RCC 7860 (cell line): Measurements from ENCODE around the gene TRIM63.

Experiments used
- DNase-seq: peaks from one replicate; pipeline ENCODE4 v3.0.0-alpha.2; 2015; ENCODE audit warnings: low spot score
- FAIRE-seq: peaks from 2 replicates; lab custom pipeline; 2012; peaks lifted over from hg19 to GRCh38; lab: Jason Lieb, UNC

TRIM63 gene

DNA sequence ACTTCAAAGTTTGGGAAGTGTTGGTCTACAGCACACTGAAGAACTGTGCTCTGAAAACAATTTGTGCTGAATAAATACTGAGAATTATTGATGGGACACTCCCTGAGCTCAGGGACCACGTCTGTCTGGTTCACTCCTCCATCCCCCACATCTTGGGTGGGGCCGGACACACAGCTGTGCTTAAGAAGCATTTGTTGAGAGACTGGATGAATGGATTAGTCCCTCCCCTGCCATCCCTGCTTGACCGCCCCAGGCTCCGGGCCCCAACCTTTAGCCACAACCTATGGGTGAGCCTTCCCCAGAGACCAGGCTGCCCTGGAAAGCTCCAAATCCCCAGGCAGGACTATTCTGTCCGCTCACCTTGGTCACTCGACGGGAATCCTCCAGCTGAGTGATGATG is 7.5 kb downstream of the TRIM63 start:
- DNase-seq: no peak
- no peak for FAIRE-seq

DNA sequence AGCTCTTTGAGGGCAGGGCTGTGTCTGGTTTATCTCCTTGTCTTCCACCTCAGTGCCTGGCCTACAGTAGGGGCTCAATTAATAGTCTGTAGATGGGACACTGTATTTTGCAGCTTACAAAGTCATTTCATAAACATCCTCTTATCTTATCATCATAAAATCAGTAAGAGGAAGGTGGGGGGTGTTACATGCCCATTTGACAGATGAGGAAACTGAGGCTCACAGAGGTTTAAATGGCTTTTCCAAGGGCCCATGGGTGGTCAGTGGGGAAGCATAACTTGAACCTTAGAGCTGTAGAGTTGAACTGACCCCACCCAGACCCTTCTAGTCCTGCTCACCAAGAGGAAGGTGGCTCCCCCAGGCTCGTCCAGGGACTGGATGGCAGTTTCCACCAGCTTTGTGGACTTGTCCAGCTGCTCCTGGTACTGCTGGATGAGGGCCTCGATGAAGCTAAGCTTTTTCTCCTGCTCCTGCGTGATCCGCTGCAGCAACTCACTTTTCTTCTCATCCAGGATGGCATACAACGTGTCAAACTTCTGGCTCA is 9.3 kb downstream of the TRIM63 start:
- DNase-seq (no peak), FAIRE-seq (no peak)

DNA sequence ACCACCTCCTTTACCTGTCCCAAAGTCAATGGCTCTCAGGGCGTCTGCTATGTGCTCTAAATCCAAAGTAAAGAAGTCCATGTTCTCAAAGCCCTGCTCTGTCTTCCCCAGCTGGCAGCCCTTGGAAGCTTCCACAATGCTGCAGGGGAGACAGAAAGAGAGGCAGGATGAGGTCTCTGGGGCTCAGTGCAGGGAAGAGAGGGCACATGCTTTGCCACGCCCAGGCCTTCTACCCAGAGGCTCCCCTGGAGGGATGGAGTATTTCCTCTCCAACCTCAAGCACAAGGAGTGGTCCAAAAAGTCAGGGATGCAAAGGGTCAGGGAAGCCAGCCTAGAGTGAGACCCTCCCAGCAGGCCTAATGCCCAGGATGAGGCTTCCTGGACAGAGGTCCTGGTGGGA is 10.2 kb downstream of the TRIM63 start:
- DNase-seq: no peak
- FAIRE-seq: no peak

DNA sequence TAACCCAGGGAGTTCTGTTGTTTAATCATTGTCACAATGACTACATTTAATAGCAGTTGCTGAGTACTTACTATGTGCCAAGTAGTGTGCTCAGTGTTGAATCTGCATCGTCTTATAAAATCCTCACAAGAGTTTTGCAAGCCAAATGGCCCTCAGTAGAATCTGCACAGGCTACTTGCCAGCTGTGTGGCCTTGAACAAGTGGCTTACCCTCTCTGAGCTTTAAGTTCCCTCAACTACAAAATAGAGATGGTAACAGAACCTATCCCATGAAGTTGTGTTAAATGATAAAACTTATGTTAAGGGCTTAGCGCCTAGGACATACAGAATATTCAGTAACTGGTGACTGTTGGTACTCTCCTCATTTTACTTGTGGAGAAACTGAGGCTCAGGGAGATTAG is 12.4 kb downstream of the TRIM63 start:
- no peak for DNase-seq
- FAIRE-seq: no peak

DNA sequence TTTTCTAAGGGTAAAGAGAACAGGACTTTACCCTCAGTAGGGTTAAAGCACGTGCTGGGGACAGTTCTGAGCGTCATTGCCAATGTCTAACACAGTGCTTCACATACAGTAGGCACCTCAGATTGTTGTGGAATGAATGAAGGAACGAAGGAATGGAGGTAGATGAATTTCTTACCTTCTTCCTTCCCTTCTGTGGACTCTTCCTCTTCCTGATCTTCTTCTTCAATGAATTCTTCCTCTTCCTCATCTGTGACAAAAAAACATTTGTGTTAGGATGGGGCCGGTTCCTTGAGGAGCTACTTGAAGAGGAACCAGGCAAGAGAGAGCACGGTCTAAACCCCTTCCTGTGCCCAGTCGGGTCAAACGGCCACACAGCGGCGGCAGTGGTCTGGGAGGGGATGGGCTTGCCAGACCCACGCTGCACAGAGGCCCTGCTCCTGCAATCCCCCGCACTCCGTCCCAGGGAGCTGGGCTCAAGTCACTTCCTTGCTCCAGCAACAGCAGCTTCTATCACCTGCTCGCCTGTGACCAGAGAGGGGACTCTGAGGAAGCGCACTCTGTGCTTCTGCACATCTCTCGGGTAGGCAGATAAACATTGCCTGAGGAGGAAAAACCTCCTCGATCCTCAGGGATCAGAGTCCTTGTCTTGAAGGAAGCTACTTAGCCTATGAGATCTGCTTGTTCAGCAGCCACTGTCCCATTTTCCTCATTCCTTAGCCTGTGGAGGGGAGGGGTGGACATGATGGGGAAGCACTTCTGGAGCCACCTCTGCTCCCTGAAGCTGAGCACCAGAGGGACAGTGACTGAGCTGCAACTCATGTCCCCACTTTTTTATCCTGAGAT is 13.5 kb downstream of the TRIM63 start:
- DNase-seq (no peak), FAIRE-seq (no peak)

DNA sequence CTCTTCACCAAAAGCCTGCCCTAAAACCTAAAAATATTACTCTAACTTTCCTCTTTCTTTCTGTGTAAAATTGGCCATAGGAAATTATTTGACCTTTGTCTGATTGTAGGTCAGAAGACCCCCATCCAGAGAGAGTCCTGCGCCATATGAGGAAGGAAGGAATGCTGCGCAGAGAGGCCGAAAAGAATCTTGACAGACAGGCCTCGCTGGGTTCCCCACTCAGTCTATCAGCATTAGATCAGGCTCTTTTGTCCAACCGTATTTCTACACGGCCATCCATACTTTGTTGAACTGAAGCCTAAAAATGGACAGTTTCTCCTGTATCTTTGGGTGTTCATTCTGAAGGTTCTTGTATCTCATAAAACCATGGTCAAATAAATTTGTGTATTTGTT is 17.2 kb downstream of the TRIM63 start:
- FAIRE-seq (no peak), DNase-seq (no peak)

DNA sequence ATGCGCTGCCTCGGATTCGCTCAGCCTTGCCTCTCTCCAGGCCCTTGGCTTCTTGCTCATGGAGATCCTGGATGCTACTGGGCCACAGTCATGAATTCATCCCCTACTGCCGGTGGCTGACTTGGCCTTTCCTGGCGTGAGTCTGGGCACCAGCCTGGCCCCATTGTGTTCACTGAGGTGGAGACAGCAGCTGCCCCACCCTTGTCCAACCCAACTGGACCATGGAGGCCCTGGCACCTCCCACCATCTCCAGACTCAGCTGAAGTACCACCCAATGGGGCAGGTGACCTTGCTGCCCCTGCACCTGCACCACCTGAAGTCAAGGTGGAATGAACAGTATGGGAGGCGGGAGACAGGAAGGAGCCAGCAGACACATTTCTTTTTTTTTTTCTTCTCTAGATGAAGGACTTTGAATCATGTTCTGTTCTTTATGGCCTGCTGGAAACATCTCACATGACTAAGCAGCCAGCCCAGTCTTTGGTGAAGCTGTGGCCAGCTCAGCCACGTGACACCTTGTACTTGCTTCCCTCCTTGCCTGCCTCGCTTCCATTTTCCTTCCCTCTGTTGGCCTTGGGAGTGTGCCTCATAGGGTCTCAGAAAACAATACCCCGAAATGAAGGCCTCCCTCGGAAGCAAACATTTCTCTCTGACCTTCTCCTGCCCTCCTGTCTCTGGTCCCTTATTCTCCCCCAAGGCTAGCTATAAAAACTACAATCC is 17.7 kb downstream of the TRIM63 start:
- DNase-seq: peak; percentile 7
- FAIRE-seq: no peak

DNA sequence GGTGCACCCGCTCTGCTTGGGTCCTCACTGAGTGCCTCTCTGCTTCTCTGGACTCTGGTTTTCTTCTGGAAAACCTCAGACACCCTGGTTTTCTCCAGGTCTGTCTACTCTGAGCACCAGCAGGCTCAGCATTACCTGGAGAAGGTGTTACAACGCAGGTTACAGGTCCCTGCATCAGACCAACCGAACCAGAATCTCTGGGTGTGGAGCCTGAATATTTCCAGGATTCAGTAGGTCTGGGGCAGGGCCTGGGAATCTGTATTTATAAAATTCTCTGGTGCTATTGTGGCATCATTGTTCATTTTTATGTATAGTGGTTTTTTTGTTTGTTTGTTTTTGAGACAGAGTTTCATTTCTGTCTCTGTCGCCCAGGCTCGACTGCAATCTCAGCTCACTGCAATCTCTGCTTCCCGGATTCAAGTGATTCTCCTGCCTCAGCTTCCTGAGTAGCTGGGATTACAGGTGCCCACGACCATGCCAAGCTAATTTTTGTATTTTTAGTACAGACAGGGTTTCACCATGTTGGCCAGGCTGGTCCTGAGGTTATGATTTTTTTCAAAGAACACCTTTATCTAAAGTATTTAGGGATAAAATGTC is 20.1 kb downstream of the TRIM63 start:
- FAIRE-seq: no peak
- no peak for DNase-seq

DNA sequence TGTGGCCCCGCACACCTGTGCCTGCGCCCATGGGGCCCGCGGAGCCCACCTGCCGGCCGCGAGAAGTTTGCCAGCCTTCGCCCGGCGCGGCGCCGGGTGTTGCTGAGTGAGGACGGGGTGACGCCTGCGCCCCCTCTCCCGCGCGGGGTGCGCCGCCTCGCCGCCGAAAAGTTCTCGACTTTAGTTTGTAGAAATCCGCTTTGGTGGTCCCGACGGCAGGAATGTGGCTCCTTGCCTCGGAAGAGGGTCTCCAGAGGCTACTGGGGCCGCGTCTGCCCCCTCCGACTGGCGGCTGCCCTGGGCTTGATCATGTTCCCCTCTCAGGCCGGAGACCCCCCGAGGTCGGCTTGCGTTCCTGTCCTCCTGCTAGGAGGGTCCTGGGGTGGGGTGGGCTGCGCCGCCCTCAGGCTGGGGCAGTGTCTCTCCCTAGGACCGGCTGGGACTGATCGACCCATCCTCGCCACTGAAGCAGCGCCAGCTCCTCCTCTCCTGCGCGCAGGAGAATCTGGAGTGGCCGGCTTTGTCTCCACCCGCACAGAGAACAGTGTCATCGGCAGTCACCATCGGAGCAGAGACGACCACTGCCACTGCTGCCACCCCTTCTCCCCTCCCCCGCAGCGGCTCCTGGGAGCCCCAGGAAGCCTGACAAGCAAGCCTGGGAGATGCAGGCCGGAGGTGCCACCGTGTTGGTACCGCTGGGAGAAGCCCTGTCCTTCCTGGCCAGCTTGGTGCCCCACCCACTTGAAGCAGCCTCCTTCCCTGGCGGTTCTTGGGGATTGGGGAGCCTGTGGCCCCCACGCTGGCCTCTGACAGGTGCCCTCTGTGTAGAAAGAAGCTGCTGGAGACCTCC is 21.0 kb downstream of the TRIM63 start:
- FAIRE-seq (no peak), DNase-seq (no peak)

DNA sequence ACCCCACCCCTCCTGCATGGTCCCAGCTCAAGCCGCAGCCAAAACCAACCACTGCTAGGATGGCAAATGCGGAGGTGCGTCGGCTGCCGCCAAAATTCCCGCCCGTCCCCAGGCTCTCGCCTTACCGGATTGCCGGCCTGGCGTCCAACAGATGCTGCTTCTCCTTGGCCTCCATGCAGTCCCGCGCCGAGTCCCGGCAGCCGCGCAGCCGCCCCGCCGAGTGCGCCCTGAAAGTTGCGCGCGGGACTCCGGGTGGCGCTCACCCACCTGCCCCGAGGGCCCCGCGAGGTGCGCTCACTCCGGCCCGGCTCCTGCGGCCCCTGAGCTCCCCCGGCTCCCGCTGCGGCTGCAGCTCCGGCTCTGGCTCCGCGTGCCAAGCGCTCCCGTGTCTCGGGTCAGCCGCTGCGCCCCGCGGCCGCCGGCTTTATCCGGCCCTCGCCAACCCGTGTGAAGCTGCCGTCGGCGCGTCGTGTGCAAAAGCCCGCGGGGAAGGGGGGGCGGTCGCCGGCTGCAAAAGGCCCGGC is 21.6 kb downstream of the TRIM63 start, which contains the start of gene SLC30A2:
Gene SLC30A2 (minus strand): TSS at position 397 of the 524 bp plus-strand sequence. CDS start 222 bp downstream, at position 175.
- DNase-seq (no peak), FAIRE-seq (no peak)

DNA sequence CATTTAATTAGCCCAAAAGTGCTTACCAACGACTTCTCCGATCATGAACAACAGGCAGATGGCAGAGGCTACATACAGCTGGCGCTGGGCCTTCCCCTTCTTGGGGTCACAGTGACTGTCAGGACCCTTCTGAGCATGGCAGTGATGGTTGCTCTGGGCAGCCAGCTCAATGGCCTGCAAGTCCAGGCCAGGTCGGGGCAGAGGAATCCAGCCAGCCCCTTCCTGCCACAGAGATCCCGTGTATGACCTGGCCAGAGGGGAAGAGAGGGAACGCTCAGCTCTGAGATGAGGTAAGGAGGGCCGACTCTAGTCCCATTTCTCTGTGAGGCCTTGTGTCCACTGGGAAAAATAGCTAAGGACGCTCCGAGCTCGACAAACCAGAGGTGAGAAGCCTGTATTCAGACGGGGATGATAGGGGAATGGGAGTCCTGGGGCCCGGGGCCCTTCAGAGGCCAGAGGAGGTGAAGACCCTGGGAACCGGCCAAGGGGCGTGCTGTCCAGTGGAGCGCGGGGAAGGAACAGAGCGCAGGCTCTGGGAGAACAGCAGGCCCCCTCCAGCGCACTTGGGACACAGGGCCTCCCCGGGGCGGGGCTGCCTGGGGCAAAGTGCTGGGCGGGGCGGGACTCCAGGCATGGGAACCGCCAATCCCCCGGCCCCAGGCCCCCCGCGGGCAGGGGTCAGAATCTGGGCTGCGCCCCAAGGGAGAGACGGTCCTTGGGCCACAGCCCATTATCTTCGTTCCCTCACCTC is 22.3 kb downstream of the TRIM63 start:
- DNase-seq (no peak), FAIRE-seq (no peak)

DNA sequence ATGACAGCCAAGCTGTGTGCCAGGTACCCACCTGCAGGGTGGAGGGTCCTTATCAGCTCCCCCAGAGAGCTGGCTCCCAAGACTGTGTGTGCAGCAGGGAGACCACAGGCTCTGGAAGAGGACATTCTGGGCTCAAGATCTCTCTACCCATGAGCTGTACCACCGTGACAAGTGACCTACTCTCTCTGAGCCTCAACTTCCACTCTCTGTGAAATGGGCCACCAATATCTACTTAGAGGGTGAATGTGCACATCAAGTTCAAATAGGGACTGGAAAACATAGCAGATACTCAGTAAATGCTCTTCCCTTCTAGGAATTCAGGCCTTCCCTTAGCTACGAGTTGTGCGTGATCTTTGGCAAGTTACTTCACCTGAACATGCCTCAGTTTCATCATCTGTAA is 23.0 kb downstream of the TRIM63 start:
- no peak for FAIRE-seq

DNA sequence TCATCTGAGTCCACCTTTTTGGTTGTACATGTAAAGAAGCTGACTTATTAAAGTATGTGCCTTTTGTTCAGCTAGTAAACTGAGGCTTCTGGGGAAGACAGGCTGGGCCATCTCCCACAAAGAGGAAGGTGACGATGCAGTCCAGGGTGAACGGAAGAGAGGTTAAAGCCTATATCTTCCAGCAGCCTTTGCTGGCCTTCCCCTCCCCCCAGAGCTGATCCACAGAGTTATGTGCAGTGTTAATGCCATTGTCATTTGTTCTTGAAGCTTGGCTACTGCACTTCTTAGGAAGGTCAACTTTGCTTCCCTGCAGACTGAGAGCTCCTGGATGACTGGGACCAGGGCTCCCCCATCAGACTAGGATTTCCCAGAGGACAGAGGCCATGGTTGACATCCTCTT is 23.7 kb downstream of the TRIM63 start:
- DNase-seq (no peak), FAIRE-seq (no peak)

More for the DNA sequence above, 23.0 kb downstream of the TRIM63 start:
- DNase-seq: no peak

DNA sequence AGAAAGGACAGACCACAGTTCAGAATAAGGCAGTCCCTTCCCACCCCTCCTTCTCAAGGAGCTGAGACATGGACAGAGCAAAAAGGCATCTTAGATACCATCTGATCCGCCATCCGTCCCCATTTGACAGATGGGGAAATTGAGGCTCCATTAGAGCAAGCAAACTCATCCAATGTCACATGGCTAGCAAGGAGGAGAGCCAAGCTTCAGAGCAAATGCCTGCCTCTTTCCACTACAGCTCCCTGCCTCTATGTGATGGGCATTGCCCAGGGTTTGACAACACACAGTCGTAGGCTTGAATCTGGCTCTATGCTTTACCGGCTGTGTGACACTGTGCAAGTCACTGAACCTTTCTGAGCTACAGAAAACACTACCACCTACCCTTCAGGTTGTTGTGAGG is 25.5 kb downstream of the TRIM63 start:
- FAIRE-seq: no peak
- DNase-seq: no peak

DNA sequence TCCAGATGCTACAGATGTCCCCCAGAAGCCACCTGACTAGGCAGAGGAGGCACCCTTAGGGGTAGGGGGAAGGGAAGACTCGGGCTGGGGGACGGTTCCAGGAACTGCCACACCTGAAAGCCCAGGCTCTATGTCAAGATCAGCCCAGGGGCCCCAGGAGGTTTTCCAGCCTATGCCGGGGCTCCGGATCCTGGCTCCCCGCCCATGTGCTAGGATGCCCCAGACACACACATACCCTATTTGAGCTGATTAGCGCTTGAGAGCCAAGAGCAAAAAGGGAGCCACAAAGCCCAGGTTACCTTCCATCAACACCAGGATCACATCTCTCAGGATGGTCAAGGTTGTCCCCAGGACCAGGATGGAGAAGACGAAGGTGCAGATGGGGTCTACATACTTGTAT is 26.0 kb downstream of the TRIM63 start:
- DNase-seq: no peak
- FAIRE-seq: no peak

DNA sequence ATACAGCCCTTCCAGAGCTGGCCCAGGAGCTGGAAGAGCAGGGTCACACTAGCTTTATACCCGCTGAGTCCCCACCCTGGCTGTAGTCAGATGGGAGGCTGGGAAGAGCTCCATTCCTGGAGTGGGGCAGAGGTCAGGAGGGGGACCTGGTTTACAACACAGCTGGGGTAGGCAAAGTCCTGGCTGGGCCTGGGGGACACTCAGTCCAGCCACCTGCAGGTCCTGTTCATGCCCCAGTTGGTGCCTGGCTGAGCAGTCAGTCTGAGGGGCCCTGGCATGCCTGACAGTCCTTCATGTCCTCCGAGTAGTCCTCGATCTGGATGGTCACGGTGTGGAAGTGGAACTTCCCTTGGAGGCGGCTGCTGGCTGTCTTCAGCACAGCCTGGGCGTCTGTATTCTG is 28.5 kb downstream of the TRIM63 start:
- DNase-seq: no peak

DNA sequence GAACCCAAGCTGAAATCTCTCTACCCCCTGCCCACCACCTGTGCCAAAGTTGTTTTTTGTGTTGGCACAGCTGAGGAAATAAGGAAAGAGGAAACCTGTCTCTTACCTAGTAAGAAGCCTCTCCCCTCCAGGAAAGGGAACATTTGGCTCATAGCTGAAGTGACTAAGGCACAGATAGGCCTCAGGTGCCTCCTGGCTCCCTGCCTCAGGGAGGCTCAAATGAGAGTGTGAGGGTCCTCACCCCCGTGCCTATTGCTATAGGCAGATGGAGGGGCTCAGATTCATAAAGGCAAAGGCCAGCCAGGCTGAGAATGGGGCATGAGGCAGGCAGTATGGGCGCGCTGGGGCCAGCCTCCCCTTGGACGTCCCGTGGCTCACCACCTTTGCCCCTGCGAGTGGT is 29.0 kb downstream of the TRIM63 start:
- no peak for FAIRE-seq
- DNase-seq: no peak

More for the DNA sequence above, 28.5 kb downstream of the TRIM63 start:
- FAIRE-seq: no peak

DNA sequence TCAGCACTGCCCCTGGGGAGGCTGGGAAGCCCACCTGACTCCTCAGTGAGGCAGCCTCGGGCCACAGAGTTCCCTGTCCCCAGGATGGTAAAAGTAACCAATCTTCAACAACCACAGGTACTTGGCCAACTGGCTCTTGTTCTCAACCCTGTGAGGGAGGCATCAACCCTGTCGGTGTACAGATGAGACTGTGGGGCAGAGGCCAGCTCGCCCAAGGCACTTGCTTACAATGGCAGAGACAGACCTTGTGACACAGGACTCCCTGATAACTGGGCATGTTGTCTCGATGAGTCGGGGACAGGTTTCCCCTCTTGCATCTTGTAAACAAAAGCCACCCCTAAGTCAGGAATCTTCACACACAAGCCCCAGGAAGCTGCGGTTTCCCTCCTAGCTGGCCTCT is 29.5 kb downstream of the TRIM63 start:
- no peak for FAIRE-seq
- DNase-seq: no peak

DNA sequence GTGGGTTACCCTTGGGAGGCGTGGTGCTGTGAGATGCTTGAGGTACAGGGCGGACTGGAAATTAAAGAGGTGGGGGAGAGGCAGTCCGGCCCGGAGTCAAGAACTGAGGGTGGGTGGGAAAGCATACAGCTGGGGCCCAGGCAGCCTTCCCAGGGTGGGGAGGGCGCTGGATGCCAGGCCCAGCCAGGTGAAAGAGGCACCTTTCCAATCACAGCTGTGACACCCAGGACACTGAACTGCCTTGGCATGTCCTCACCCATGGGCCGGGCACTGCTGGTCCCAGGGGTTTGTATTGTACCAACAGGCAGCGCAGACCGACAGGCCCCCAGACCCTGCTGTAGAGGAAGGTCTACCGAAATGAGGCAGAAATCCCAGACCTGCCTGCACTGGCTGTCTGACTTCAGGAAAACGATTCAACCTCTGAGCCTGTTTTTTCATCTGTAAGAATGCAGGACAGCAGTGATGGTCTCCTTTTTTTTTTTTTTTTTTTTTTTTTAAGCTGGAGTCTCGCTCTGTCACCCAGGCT is 30.6 kb downstream of the TRIM63 start:
- no peak for FAIRE-seq
- DNase-seq: no peak
